IPS-15b (cell line): ENCODE data around the gene MLLT10.

Experiments
- H3K27me3 ChIP-seq: one replicate; pipeline ENCODE4 v1.6.1; 2013; ENCODE audit warnings: low read length; ENCODE audit not compliant: control insufficient read depth, insufficient read depth
- H3K36me3 ChIP-seq: one replicate; pipeline ENCODE4 v1.6.1; 2013; ENCODE audit warnings: low read length; ENCODE audit not compliant: control insufficient read depth, insufficient read depth
- H3K4me1 ChIP-seq: one replicate; pipeline ENCODE4 v1.6.1; 2013; ENCODE audit warnings: mild to moderate bottlenecking, low read length; ENCODE audit not compliant: control insufficient read depth, insufficient read depth
- H3K4me3 ChIP-seq: one replicate; pipeline ENCODE4 v1.5.1; 2013; ENCODE audit warnings: low read depth, low read length
- H3K9ac ChIP-seq: one replicate; pipeline ENCODE4 v1.6.1; 2013; ENCODE audit warnings: low read depth, mild to moderate bottlenecking, low read length
- H3K9me3 ChIP-seq: one replicate; pipeline ENCODE4 v1.6.1; 2013; ENCODE audit warnings: mild to moderate bottlenecking, low read length; ENCODE audit not compliant: control insufficient read depth, insufficient read depth

The MLLT10 gene

GRCh38 chr10:21649454-21649872, 115.4 kb downstream of the MLLT10 start:
- no peak overlapping the region for H3K4me3 ChIP-seq
- H3K27me3 ChIP-seq = no peaks in the 10 kb centered on the region
- H3K36me3 ChIP-seq = no peaks in the 10 kb centered on the region
- H3K4me1 ChIP-seq = no peaks in the 10 kb centered on the region
- H3K9ac ChIP-seq = no peak overlapping the region
- no peaks in the 10 kb centered on the region for H3K9me3 ChIP-seq

- Histone ChIP-seq H3K4me1 (no peaks in the 10 kb centered on the region), H3K9me3 (no peaks in the 10 kb centered on the region), H3K4me3 (no peak overlapping the region), H3K9ac (no peak overlapping the region), H3K36me3 (no peaks in the 10 kb centered on the region), H3K27me3 (no peaks in the 10 kb centered on the region)
Measured at GRCh38 chr10:21650353-21650752, 116.3 kb downstream of the MLLT10 start.

GRCh38 chr10:21655236-21655635, 121.2 kb downstream of the MLLT10 start:
- H3K36me3 ChIP-seq = peaks cover 2% of the 10 kb centered on the region
- H3K9me3 ChIP-seq = no peaks in the 10 kb centered on the region
- H3K4me1 ChIP-seq = peaks cover 2% of the 10 kb centered on the region
- H3K27me3 ChIP-seq = no peaks in the 10 kb centered on the region
- H3K4me3 ChIP-seq = no peak overlapping the region
- no peak overlapping the region for H3K9ac ChIP-seq

GRCh38 chr10:21655687-21656086, 121.7 kb downstream of the MLLT10 start:
- Histone ChIP-seq H3K4me3 (no peak overlapping the region), H3K36me3 (peaks cover 2% of the 10 kb centered on the region), H3K9me3 (no peaks in the 10 kb centered on the region), H3K9ac (no peak overlapping the region), H3K4me1 (peaks cover 2% of the 10 kb centered on the region), H3K27me3 (no peaks in the 10 kb centered on the region)

GRCh38 chr10:21661087-21661486, 127.1 kb downstream of the MLLT10 start:
- Histone ChIP-seq H3K4me3 (no peak overlapping the region), H3K4me1 (peaks cover 10% of the 10 kb centered on the region), H3K27me3 (no peaks in the 10 kb centered on the region), H3K9ac (no peak overlapping the region), H3K36me3 (no peaks in the 10 kb centered on the region), H3K9me3 (no peaks in the 10 kb centered on the region)

GRCh38 chr10:21661935-21662334, 127.9 kb downstream of the MLLT10 start:
- Histone ChIP-seq H3K9ac (no peak overlapping the region), H3K4me1 (peaks cover 10% of the 10 kb centered on the region), H3K4me3 (no peak overlapping the region), H3K36me3 (no peaks in the 10 kb centered on the region), H3K27me3 (no peaks in the 10 kb centered on the region), H3K9me3 (no peaks in the 10 kb centered on the region)

GRCh38 chr10:21662635-21663034, 128.6 kb downstream of the MLLT10 start:
- no peak overlapping the region for H3K4me3 ChIP-seq
- H3K4me1 ChIP-seq = peaks cover 10% of the 10 kb centered on the region
- no peak overlapping the region for H3K9ac ChIP-seq
- no peaks in the 10 kb centered on the region for H3K9me3 ChIP-seq
- H3K27me3 ChIP-seq = no peaks in the 10 kb centered on the region
- no peaks in the 10 kb centered on the region for H3K36me3 ChIP-seq

GRCh38 chr10:21668831-21669230, 134.8 kb downstream of the MLLT10 start:
- H3K4me3 ChIP-seq = no peak overlapping the region
- no peaks in the 10 kb centered on the region for H3K27me3 ChIP-seq
- no peaks in the 10 kb centered on the region for H3K9me3 ChIP-seq
- H3K9ac ChIP-seq = no peak overlapping the region
- H3K4me1 ChIP-seq = no peaks in the 10 kb centered on the region
- no peaks in the 10 kb centered on the region for H3K36me3 ChIP-seq

GRCh38 chr10:21670391-21670790, 136.4 kb downstream of the MLLT10 start:
- Histone ChIP-seq H3K27me3 (no peaks in the 10 kb centered on the region), H3K4me1 (no peaks in the 10 kb centered on the region), H3K9ac (no peak overlapping the region), H3K4me3 (no peak overlapping the region), H3K9me3 (no peaks in the 10 kb centered on the region), H3K36me3 (no peaks in the 10 kb centered on the region)

- Histone ChIP-seq H3K9me3 (no peaks in the 10 kb centered on the region), H3K27me3 (no peaks in the 10 kb centered on the region), H3K4me3 (no peak overlapping the region), H3K9ac (no peak overlapping the region), H3K36me3 (no peaks in the 10 kb centered on the region), H3K4me1 (no peaks in the 10 kb centered on the region)
Measured at GRCh38 chr10:21673668-21674067, 139.6 kb downstream of the MLLT10 start.

- no peaks in the 10 kb centered on the region for H3K4me1 ChIP-seq
- H3K36me3 ChIP-seq = no peaks in the 10 kb centered on the region
- H3K9ac ChIP-seq = no peak overlapping the region
Measured at GRCh38 chr10:21675157-21675796, 141.2 kb downstream of the MLLT10 start.

GRCh38 chr10:21677551-21677950, 143.5 kb downstream of the MLLT10 start:
- no peak overlapping the region for H3K9ac ChIP-seq
- H3K27me3 ChIP-seq = no peaks in the 10 kb centered on the region
- H3K36me3 ChIP-seq = no peaks in the 10 kb centered on the region
- no peaks in the 10 kb centered on the region for H3K9me3 ChIP-seq
- H3K4me1 ChIP-seq = no peaks in the 10 kb centered on the region
- no peak overlapping the region for H3K4me3 ChIP-seq

More at GRCh38 chr10:21675157-21675796, 141.2 kb downstream of the MLLT10 start:
- H3K9me3 ChIP-seq = no peaks in the 10 kb centered on the region
- no peak overlapping the region for H3K4me3 ChIP-seq
- H3K27me3 ChIP-seq = no peaks in the 10 kb centered on the region
